ENCODE data around the gene EEPD1. TPM values are rescaled to one million over a fixed set of nuclear protein-coding genes. Genes with fewer than 3 reads are reported as not detected.
"Not testable (repeated sequence)": the region's sequence is repeated elsewhere in the genome, so short reads cannot be mapped to it uniquely, and the experiment has no call there.

EEPD1 gene
- total RNA-seq, 8 experiments from 2014 or later, result 2.3 to 14.1 (median 4.4) TPM

DNA sequence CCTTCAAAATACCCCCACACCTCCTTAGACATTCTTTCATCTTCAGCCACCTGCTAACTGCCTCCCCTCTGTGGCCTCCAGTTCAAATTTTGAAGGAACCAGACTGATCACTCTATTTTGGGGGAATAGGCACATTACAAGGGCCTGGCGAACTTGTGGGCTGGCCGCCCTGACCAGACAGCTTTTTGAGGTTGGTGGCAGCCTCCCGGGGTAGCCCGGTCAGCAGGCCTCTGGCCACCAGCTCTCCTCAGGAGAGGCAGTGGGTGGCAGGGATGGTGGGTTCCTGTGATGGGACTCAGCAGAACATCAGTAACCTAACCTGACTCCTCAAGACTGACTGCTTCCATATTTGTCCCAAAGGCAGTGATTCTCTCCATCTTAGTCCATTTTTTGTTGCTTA lies 17.4 kb upstream of the EEPD1 start:
- no peak overlapping the region for H3K4me3 ChIP-seq
- WGBS, 10 experiments, result 83 to 100% (median 100%) methylated on average over 1 to 3 of the region's 4 CpGs; no CpG with 5 or more reads in 7 of the 10 experiments
- ATAC-seq (replicated peaks in 6 of 8), result no peak
- no peaks in the 10 kb centered on the region for H3K4me1 ChIP-seq (replicated peaks in 1 of 2)
- in situ Hi-C loops (cut with MboI; ENCODE audit: low pct_unique_long_range_greater_than_20kb in 2 of 9, low sequenced_read_pairs in 9 of 9, unreplicated experiment in 9 of 9), result no loop called here
- no peak overlapping the region for H3K27ac ChIP-seq

- in situ Hi-C loops (cut with MboI; ENCODE audit: low pct_unique_long_range_greater_than_20kb in 2 of 9, low sequenced_read_pairs in 9 of 9, unreplicated experiment in 9 of 9), result no loop called here
- Histone ChIP-seq H3K4me1 (replicated peaks in 1 of 2) (no peaks in the 10 kb centered on the region), H3K4me3 (no peak overlapping the region), H3K27ac (no peak overlapping the region)
- ATAC-seq (replicated peaks in 6 of 8), result no peak
These were observed 15.8 kb upstream of the EEPD1 start for GRCh38 chr7:36137258-36137657.

DNA sequence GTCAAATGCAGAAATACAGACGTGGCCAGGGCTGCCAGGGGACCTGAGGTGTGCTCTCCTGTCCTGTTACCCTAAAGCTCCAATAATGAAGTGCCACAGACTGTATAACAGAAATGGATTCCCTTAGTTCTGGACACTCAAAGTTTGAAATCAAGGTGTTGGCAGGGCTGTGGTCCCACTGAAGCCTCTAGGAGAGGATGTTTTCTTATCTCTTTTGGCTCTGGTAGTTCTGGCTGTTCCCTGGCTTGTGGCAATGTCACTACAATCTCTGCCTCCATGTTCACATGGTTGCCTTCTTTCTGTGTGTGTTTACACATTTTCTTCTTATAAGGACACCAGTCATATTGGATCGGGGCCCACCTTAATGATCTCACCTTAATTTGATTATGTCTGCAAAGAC lies 15.3 kb upstream of the EEPD1 start:
- 14 to 100% (median 65%) methylated on average over 1 to 2 of the region's 2 CpGs; no CpG with 5 or more reads in 4 of the 10 experiments for WGBS, 10 experiments
- no peak overlapping the region for H3K4me3 ChIP-seq
- ATAC-seq (replicated peaks in 6 of 8), result no peak

DNA sequence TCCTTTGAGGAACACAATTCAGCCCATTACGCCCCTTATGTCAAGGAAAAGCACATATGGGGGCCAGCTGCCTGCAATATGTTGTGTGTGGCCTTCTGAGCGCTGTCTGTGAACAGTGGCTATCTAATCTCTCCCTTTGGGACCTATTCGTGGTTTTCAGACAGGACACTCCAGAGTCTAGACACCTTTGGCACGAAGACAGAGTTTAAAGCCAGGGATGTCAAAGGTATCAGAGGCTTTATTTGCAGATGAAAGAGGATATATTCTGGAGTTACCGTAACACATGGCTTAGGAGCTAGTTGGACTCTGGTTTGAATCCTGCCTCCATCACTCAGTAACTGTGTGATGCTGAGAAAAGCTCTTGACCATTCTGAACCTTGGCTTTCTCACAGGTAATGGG lies 14.8 kb upstream of the EEPD1 start:
- no peaks in the 10 kb centered on the region for H3K4me1 ChIP-seq (replicated peaks in 1 of 2)
- no peak overlapping the region for H3K4me3 ChIP-seq
- ATAC-seq (replicated peaks in 6 of 8), result peak in 1 of 8 experiments; percentile 28
- 0 to 100% (median 81%) methylated on average over 1 to 5 of the region's 5 CpGs; no CpG with 5 or more reads in 1 of the 10 experiments for WGBS, 10 experiments
- H3K27ac ChIP-seq, result no peak overlapping the region
- in situ Hi-C loops (cut with MboI; ENCODE audit: low pct_unique_long_range_greater_than_20kb in 2 of 9, low sequenced_read_pairs in 9 of 9, unreplicated experiment in 9 of 9), result no loop called here

More for the DNA sequence above, 15.3 kb upstream of the EEPD1 start:
- no peaks in the 10 kb centered on the region for H3K4me1 ChIP-seq (replicated peaks in 1 of 2)
- in situ Hi-C loops (cut with MboI; ENCODE audit: low pct_unique_long_range_greater_than_20kb in 2 of 9, low sequenced_read_pairs in 9 of 9, unreplicated experiment in 9 of 9), result no loop called here
- H3K27ac ChIP-seq, result no peak overlapping the region

GRCh38 chr7:36141351-36141750 lies 11.7 kb upstream of the EEPD1 start:
- in situ Hi-C loops (cut with MboI; ENCODE audit: low pct_unique_long_range_greater_than_20kb in 2 of 9, low sequenced_read_pairs in 9 of 9, unreplicated experiment in 9 of 9), result no loop called here
- WGBS, 10 experiments, result 13 to 100% (median 86%) methylated on average over 1 of the region's 1 CpG; no CpG with 5 or more reads in 1 of the 10 experiments
- no peak for ATAC-seq (replicated peaks in 6 of 8)
- Histone ChIP-seq H3K27ac (no peak overlapping the region), H3K4me3 (no peak overlapping the region), H3K4me1 (replicated peaks in 1 of 2) (no peaks in the 10 kb centered on the region)

DNA sequence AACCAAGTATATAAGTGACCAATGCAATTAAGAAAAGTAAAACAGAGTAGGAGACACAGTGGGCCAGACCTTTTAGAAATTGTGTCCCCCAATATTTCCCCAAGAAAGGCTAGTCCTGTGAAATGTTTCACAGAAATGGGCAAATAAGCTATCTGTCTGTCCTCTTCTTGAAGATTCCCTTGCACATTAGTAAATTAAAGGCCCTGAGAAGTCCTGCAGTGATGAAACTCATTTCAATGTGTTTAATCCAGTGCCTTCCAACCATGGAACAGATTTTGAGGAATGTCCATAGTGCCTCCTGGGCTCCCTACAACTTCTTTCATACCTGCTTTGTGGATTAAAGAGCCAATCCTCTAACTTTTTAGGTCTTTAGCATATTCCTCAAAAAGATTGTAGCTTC lies 11.2 kb upstream of the EEPD1 start:
- no peak for ATAC-seq (replicated peaks in 6 of 8)
- Histone ChIP-seq H3K4me1 (replicated peaks in 1 of 2) (no peaks in the 10 kb centered on the region), H3K4me3 (no peak overlapping the region), H3K27ac (no peak overlapping the region)
- in situ Hi-C loops (cut with MboI; ENCODE audit: low pct_unique_long_range_greater_than_20kb in 2 of 9, low sequenced_read_pairs in 9 of 9, unreplicated experiment in 9 of 9), result no loop called here

- Histone ChIP-seq H3K27ac (no peak overlapping the region), H3K4me3 (no peak overlapping the region), H3K4me1 (replicated peaks in 1 of 2) (no peaks in the 10 kb centered on the region)
- no peak for ATAC-seq (replicated peaks in 6 of 8)
- in situ Hi-C loops (cut with MboI; ENCODE audit: low pct_unique_long_range_greater_than_20kb in 2 of 9, low sequenced_read_pairs in 9 of 9, unreplicated experiment in 9 of 9), result no loop called here
These were observed 8.9 kb upstream of the EEPD1 start for GRCh38 chr7:36144189-36144588.

DNA sequence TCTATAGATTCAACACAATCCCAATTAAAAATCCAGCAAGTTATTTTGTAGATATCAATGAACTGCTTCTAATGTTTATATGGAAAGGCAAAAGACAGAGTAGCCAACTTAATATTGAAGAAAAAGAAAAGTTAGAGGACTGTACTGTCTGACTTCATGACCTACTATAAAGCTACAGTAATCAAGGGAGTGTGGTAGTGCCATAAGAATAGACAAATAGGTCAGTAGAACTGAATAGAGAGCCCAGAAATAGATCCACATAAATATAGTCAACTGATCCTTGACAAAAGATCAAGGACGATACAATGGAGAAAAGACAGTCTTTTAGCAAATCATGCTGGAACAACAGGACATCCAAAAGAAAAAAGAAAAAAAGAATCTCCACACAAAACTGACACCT lies 7.4 kb upstream of the EEPD1 start:
- no peak for ATAC-seq (replicated peaks in 6 of 8)
- in situ Hi-C loops (cut with MboI; ENCODE audit: low pct_unique_long_range_greater_than_20kb in 2 of 9, low sequenced_read_pairs in 9 of 9, unreplicated experiment in 9 of 9), result no loop called here
- H3K4me1 ChIP-seq (replicated peaks in 1 of 2), result no peaks in the 10 kb centered on the region
- 5 to 100% (median 91%) methylated on average over 1 of the region's 1 CpG; no CpG with 5 or more reads in 1 of the 10 experiments for WGBS, 10 experiments
- H3K27ac ChIP-seq, result no peak overlapping the region
- no peak overlapping the region for H3K4me3 ChIP-seq

GRCh38 chr7:36147361-36147760 lies 5.7 kb upstream of the EEPD1 start:
- in situ Hi-C loops (cut with MboI; ENCODE audit: low pct_unique_long_range_greater_than_20kb in 2 of 9, low sequenced_read_pairs in 9 of 9, unreplicated experiment in 9 of 9), result no loop called here
- 29 to 80% (median 56%) methylated on average over 1 of the region's 4 CpGs; no CpG with 5 or more reads in 6 of the 10 experiments for WGBS, 10 experiments
- no peak overlapping the region for H3K27ac ChIP-seq
- H3K4me1 ChIP-seq (replicated peaks in 1 of 2), result peaks cover 4 to 6% of the 10 kb centered on the region in 2 donors
- no peak overlapping the region for H3K4me3 ChIP-seq
- ATAC-seq (replicated peaks in 6 of 8), result no peak

DNA sequence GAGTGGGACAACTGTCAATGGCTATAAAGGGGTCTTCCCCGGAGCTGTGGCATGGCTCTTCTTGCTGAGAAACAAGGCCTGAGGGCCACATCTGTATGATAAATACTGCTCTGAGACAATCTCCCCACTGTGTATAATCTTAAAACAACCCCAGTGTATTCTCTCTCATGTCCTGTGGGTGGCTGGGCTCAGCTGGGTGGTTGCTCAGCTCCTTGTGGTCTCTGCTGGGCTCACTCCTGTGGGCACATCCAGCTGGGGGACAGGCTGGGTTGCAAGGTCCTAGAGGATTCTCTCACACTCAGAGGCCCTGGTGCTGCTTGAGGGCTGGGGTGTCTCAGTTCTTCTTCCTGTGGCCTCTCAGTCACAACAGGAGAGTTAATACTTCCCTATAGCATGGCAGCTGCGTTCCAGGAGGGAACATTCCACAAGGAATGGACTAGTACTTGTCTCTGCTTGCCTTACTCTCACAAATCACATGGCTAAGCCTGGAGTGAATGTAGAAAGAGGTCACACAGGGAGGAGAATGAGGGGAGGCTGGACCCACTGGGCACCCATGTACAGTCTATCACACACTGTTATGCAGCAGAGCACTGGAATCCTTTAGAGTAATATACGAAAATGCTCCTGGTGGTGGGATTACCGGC lies 4.5 kb upstream of the EEPD1 start:
- WGBS, 10 experiments, result 80 to 100% (median 96%) methylated on average over 1 to 3 of the region's 4 CpGs; no CpG with 5 or more reads in 3 of the 10 experiments
- Histone ChIP-seq H3K4me1 (replicated peaks in 1 of 2) (peaks cover 4 to 6% of the 10 kb centered on the region in 2 donors), H3K4me3 (no peak overlapping the region), H3K27ac (no peak overlapping the region)
- no peak for ATAC-seq (replicated peaks in 6 of 8)
- in situ Hi-C loops (cut with MboI; ENCODE audit: low pct_unique_long_range_greater_than_20kb in 2 of 9, low sequenced_read_pairs in 9 of 9, unreplicated experiment in 9 of 9), result no loop called here

GRCh38 chr7:36149240-36149639 lies 3.8 kb upstream of the EEPD1 start:
- ATAC-seq (replicated peaks in 6 of 8); in situ Hi-C loops (cut with MboI; ENCODE audit: low pct_unique_long_range_greater_than_20kb in 2 of 9, low sequenced_read_pairs in 9 of 9, unreplicated experiment in 9 of 9); H3K27ac ChIP-seq; H3K4me1 ChIP-seq (replicated peaks in 1 of 2); H3K4me3 ChIP-seq: not testable (repeated sequence)
- no CpG with 5 or more reads among the region's 2 CpGs for WGBS, 10 experiments

- Histone ChIP-seq H3K4me3 (no peak overlapping the region), H3K4me1 (replicated peaks in 1 of 2) (peaks cover 9 to 11% of the 10 kb centered on the region in 2 donors), H3K27ac (no peak overlapping the region)
- 20 to 92% (median 55%) methylated on average over 1 to 5 of the region's 8 CpGs; no CpG with 5 or more reads in 3 of the 10 experiments for WGBS, 10 experiments
- no peak for ATAC-seq (replicated peaks in 6 of 8)
- in situ Hi-C loops (cut with MboI; ENCODE audit: low pct_unique_long_range_greater_than_20kb in 2 of 9, low sequenced_read_pairs in 9 of 9, unreplicated experiment in 9 of 9), result no loop called here
These were observed 3.2 kb upstream of the EEPD1 start for GRCh38 chr7:36149694-36150452.

GRCh38 chr7:36151921-36152755 lies 916 bp upstream of the EEPD1 start:
- in situ Hi-C loops (cut with MboI; ENCODE audit: low pct_unique_long_range_greater_than_20kb in 2 of 9, low sequenced_read_pairs in 9 of 9, unreplicated experiment in 9 of 9), result no loop called here

More at GRCh38 chr7:36151921-36152755, 916 bp upstream of the EEPD1 start:
- no peak for ATAC-seq (replicated peaks in 6 of 8)
- H3K27ac ChIP-seq, result peak overlapping the region; percentile 10 to 76
- WGBS, 10 experiments, result 28 to 97% (median 52%) methylated on average over 4 to 17 of the region's 30 CpGs
- H3K4me3 ChIP-seq, result peak overlapping the region; percentile 40 to 53 (median 42)
- peaks cover 15 to 26% of the 10 kb centered on the region in 2 donors for H3K4me1 ChIP-seq (replicated peaks in 1 of 2)

Measured in motor neuron (in vitro differentiated cells).